Astrocyte (in vitro differentiated cells and primary cell): ENCODE measurements around the gene SPTBN1. TPM values are rescaled to one million over a fixed set of nuclear protein-coding genes. Genes with fewer than 3 reads are reported as not detected.

Experiments used
- DNase-seq: peaks from one replicate; pipeline ENCODE4 v3.0.0-alpha.2; 2010; ENCODE audit warnings: low read depth
- FAIRE-seq: peaks from 2 replicates; lab custom pipeline; 2011; peaks lifted over from hg19 to GRCh38; lab: Jason Lieb, UNC
- H2AFZ ChIP-seq: 2 replicates; pipeline ENCODE4 v1.6.0; 2012; ENCODE audit warnings: low read depth, low read length, inconsistent platforms
- H3K27ac ChIP-seq: 2 replicates; pipeline ENCODE4 v1.5.1; 2011; ENCODE audit warnings: low read depth, low read length, inconsistent platforms
- H3K27me3 ChIP-seq: 2 replicates; pipeline ENCODE4 v1.6.0; 2011; ENCODE audit warnings: low read length, inconsistent platforms; ENCODE audit not compliant: insufficient read depth
- H3K36me3 ChIP-seq: 2 replicates; pipeline ENCODE4 v1.5.1; 2011; ENCODE audit warnings: low read length, inconsistent platforms; ENCODE audit not compliant: insufficient read depth
- H3K4me1 ChIP-seq: 2 replicates; pipeline ENCODE4 v1.5.1; 2011; ENCODE audit warnings: low read length, inconsistent platforms; ENCODE audit not compliant: insufficient read depth
- H3K4me2 ChIP-seq: 2 replicates; pipeline ENCODE4 v1.6.0; 2012; ENCODE audit warnings: low read length, inconsistent platforms
- H3K4me3 ChIP-seq: 2 replicates; pipeline ENCODE4 v1.5.1; 2011; ENCODE audit warnings: low read depth, mild to moderate bottlenecking, low read length, inconsistent platforms; ENCODE audit not compliant: insufficient read depth
- H3K79me2 ChIP-seq: 2 replicates; pipeline ENCODE4 v1.6.0; 2012; ENCODE audit warnings: mild to moderate bottlenecking, low read length, inconsistent platforms; ENCODE audit not compliant: insufficient read depth
- H3K9ac ChIP-seq: 2 replicates; pipeline ENCODE4 v1.6.0; 2012; ENCODE audit warnings: mild to moderate bottlenecking, low read length, inconsistent platforms
- H3K9me3 ChIP-seq: 2 replicates; pipeline ENCODE4 v1.5.1; 2012; ENCODE audit warnings: low read depth, mild to moderate bottlenecking, low read length, inconsistent platforms; ENCODE audit not compliant: insufficient read depth
- H4K20me1 ChIP-seq: 2 replicates; pipeline ENCODE4 v1.6.0; 2012; ENCODE audit warnings: low read length, inconsistent platforms; ENCODE audit not compliant: insufficient read depth
- H3K27ac Mint-ChIP-seq: one replicate; pipeline ENCODE4 v1.8.0; 2021; ENCODE audit warnings: mild to moderate bottlenecking, mixed read lengths; ENCODE audit not compliant: unreplicated experiment
- H3K27me3 Mint-ChIP-seq: one replicate; pipeline ENCODE4 v1.8.0; 2021; ENCODE audit warnings: low read depth, mixed read lengths; ENCODE audit not compliant: unreplicated experiment
- H3K36me3 Mint-ChIP-seq: one replicate; pipeline ENCODE4 v1.8.0; 2021; ENCODE audit warnings: low read depth, mixed read lengths; ENCODE audit not compliant: unreplicated experiment
- H3K4me1 Mint-ChIP-seq: one replicate; pipeline ENCODE4 v1.8.0; 2021; ENCODE audit warnings: low read depth, mixed read lengths; ENCODE audit not compliant: unreplicated experiment
- H3K4me3 Mint-ChIP-seq: one replicate; pipeline ENCODE4 v1.8.0; 2021; ENCODE audit warnings: mild to moderate bottlenecking, moderate library complexity, mixed read lengths; ENCODE audit not compliant: unreplicated experiment
- H3K9me3 Mint-ChIP-seq: one replicate; pipeline ENCODE4 v1.8.0; 2021; ENCODE audit warnings: mild to moderate bottlenecking, mixed read lengths; ENCODE audit not compliant: unreplicated experiment
- CTCF ChIP-seq: IDR thresholded peaks from 2 replicates; pipeline ENCODE4 v1.5.1; 2011; ENCODE audit warnings: low read depth, mild to moderate bottlenecking, inconsistent platforms, low read length, moderate library complexity; ENCODE audit not compliant: insufficient read depth
- EZH2 ChIP-seq: IDR thresholded peaks from 2 replicates; pipeline ENCODE4 v1.6.1; 2012; ENCODE audit warnings: mild to moderate bottlenecking, low read length, inconsistent platforms; ENCODE audit not compliant: insufficient read depth
- total RNA-seq: library from RNA; stranded (reverse); gene quantifications from 2 replicates; pipeline ENCODE4 v1.2.1, GENCODE V29; 2021

Gene SPTBN1
- total RNA-seq, 1 donor from 2014 or later: 311 TPM

- DNase-seq (no peak), FAIRE-seq (no peak)
- H3K36me3 Mint-ChIP-seq: peaks cover 40% of the 10 kb centered on the region
- H3K9me3 ChIP-seq: no peaks in the 10 kb centered on the region
- H3K9me3 Mint-ChIP-seq: no peaks in the 10 kb centered on the region
- H3K27me3 ChIP-seq: no peaks in the 10 kb centered on the region
- no peak overlapping the region for H3K4me3 ChIP-seq
- H3K4me2 ChIP-seq: no peak overlapping the region
- peaks cover 46% of the 10 kb centered on the region for H3K79me2 ChIP-seq
- no peak overlapping the region for H2AFZ ChIP-seq
- no peak overlapping the region for H3K4me3 Mint-ChIP-seq
- no peak overlapping the region for H3K27ac Mint-ChIP-seq
- peaks cover 3% of the 10 kb centered on the region for H3K4me1 Mint-ChIP-seq
- TF ChIP-seq EZH2: no peak
- no peak for TF ChIP-seq CTCF
- H3K27me3 Mint-ChIP-seq: no peaks in the 10 kb centered on the region
- peaks cover 76% of the 10 kb centered on the region for H3K36me3 ChIP-seq
- no peak overlapping the region for H3K27ac ChIP-seq
- no peaks in the 10 kb centered on the region for H3K4me1 ChIP-seq
- H3K9ac ChIP-seq: no peak overlapping the region
- H4K20me1 ChIP-seq: peaks cover 13% of the 10 kb centered on the region
Measured at GRCh38 chr2:54642677-54643430, 186.7 kb downstream of the SPTBN1 start.

- no peak for TF ChIP-seq CTCF
- TF ChIP-seq EZH2: no peak
- Histone ChIP-seq H3K27me3 (no peaks in the 10 kb centered on the region), H3K27ac (no peak overlapping the region), H3K4me1 (no peaks in the 10 kb centered on the region), H2AFZ (no peak overlapping the region), H4K20me1 (peaks cover 13% of the 10 kb centered on the region), H3K4me2 (no peak overlapping the region), H3K9me3 (no peaks in the 10 kb centered on the region), H3K36me3 (peaks cover 76% of the 10 kb centered on the region), H3K4me3 (no peak overlapping the region), H3K9ac (no peak overlapping the region), H3K79me2 (peaks cover 32% of the 10 kb centered on the region)
- Mint-ChIP-seq H3K27me3 (no peaks in the 10 kb centered on the region), H3K4me1 (peaks cover 3% of the 10 kb centered on the region), H3K27ac (no peak overlapping the region), H3K9me3 (no peaks in the 10 kb centered on the region), H3K4me3 (no peak overlapping the region), H3K36me3 (peaks cover 42% of the 10 kb centered on the region)
- DNase-seq (no peak), FAIRE-seq (no peak)
Measured at GRCh38 chr2:54644236-54644635, 188.1 kb downstream of the SPTBN1 start.
